Gastroesophageal sphincter (tissue), 3 donors: ENCODE measurements around the gene ZNF358.

Experiments
- CTCF ChIP-seq, 4 experiments: fragments of 200-600 bp in 2 of 4; fragments of 450-650 bp in 2 of 4; sonication (generic) in 1 of 4; IDR thresholded peaks; one replicate each; pipeline ENCODE4 v1.5.1; 2017 to 2019; ENCODE audit warnings: antibody characterized with exemption in 4 of 4, mild to moderate bottlenecking in 2 of 4, moderate library complexity in 2 of 4
- EP300 ChIP-seq: sonication (generic); formaldehyde crosslinking; IDR thresholded peaks from one replicate; pipeline ENCODE4 v1.6.1; 2017; ENCODE audit warnings: antibody characterized with exemption, mild to moderate bottlenecking
- POLR2A ChIP-seq, 2 donors: fragments of 450-650 bp; IDR thresholded peaks; one replicate each; pipeline ENCODE4 v1.6.1; 2017; ENCODE audit warnings: antibody characterized with exemption in 2 of 2, mild to moderate bottlenecking in 2 of 2, moderate library complexity in 1 of 2
- POLR2AphosphoS5 ChIP-seq: sonication (generic); formaldehyde crosslinking; IDR thresholded peaks from one replicate; pipeline ENCODE4 v1.6.1; 2017; ENCODE audit warnings: antibody characterized with exemption

- TF ChIP-seq CTCF (IDR thresholded peaks at IDR 0.05) (no peak), POLR2A (IDR thresholded peaks at IDR 0.05) (no peak), EP300 (no peak), POLR2AphosphoS5 (no peak)
Observed at GRCh38 chr19:7540761-7541474, 25.0 kb downstream of the ZNF358 start.
